Fibroblast of mammary gland (primary cell): ENCODE data around the gene SLC25A21.
"Not testable (repeated sequence)": the region's sequence is repeated elsewhere in the genome, so short reads cannot be mapped to it uniquely, and the experiment has no call there.

Source experiments
- DNase-seq: peaks from one replicate; pipeline ENCODE4 v3.0.0-alpha.2; 2010; ENCODE audit warnings: low read depth
- H3K4me3 ChIP-seq: 2 replicates; pipeline ENCODE4 v1.5.1; 2011; ENCODE audit warnings: low read depth, mild to moderate bottlenecking, low read length, moderate library complexity; ENCODE audit not compliant: control insufficient read depth
- TF ChIP-seq, protein P1 (sequence below): conservative IDR thresholded peaks from 2 replicates; pipeline ENCODE4 v1.5.1; 2011; ENCODE audit warnings: low read depth, low read length, inconsistent platforms; ENCODE audit not compliant: control insufficient read depth, insufficient read depth

SLC25A21 gene

DNA sequence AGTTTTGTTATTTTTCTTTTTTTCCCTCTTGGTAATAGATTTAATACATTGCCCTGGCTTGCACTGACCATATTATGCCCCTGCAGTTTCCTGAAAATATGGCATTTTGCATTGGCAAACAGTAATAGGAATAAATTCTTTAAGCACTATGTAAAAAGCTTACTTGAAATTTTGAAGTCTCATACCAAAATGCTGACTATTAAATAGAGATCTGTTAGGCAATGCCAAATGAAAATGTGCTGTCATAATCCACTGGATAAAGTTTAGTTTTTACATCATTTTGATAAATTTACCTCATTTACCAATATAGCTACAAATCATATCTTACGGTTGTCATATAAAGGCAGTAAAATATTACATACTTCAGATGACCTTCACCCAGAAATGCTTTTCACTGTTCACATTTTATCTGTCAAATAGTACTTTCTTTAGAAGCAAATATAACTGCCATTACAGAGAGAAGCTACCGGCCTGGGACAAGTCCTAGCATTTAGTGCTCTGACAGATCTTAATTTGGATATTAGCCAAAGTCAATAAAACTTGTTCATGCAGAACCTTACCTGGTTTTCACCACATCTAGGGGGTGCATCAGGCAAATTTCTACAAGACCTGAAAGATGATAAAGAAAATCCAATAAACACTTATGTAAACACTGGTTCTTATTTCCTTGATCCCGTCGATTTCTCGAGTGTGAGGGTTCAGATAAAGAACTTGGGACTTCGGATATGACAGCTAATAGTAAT is 297.8 kb downstream of the SLC25A21 start:
- DNase-seq: no peak
- no peak overlapping the region for H3K4me3 ChIP-seq
- TF ChIP-seq, protein P1, sequence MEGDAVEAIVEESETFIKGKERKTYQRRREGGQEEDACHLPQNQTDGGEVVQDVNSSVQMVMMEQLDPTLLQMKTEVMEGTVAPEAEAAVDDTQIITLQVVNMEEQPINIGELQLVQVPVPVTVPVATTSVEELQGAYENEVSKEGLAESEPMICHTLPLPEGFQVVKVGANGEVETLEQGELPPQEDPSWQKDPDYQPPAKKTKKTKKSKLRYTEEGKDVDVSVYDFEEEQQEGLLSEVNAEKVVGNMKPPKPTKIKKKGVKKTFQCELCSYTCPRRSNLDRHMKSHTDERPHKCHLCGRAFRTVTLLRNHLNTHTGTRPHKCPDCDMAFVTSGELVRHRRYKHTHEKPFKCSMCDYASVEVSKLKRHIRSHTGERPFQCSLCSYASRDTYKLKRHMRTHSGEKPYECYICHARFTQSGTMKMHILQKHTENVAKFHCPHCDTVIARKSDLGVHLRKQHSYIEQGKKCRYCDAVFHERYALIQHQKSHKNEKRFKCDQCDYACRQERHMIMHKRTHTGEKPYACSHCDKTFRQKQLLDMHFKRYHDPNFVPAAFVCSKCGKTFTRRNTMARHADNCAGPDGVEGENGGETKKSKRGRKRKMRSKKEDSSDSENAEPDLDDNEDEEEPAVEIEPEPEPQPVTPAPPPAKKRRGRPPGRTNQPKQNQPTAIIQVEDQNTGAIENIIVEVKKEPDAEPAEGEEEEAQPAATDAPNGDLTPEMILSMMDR: no peak

DNA sequence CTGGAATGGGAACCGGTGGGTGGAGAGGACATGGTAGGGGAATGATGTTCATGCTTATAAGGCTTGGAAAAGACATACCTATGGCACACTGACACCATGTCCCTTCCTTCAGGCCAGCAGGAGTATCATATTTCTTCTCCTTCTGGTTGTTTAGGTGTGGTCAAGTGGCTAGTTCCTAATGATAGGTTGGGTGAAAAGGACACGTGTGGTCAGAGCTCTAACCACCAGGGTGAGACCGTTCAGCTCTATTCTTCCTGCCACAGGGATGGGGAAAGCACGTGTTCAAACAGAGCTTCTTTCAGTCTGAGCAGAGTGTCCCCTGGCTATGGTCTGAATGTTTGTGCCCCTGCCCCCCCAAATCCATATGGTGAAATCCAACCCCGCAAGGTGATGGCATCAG is 301.6 kb downstream of the SLC25A21 start:
- no peak for DNase-seq
- no peak overlapping the region for H3K4me3 ChIP-seq
- TF ChIP-seq, protein P1: no peak

DNA sequence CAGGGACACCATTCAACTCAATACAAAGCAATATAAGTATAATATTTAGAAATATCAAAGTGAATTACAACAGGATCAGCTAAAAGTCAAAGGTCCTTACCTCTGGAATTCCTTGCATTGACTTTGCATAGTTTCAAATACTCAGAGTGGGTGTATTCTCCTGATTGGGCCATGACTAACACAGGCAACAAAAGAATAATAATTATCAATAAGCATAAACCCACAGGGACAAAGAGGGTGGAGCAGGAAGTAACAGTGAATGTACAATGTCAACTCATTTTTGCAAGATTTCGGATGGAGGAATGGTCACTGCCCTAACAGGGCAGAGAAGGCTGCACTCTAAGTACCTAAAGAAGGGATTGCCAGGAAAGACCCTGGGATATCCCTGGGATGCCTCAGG is 303.3 kb downstream of the SLC25A21 start:
- TF ChIP-seq, protein P1: no peak

DNA sequence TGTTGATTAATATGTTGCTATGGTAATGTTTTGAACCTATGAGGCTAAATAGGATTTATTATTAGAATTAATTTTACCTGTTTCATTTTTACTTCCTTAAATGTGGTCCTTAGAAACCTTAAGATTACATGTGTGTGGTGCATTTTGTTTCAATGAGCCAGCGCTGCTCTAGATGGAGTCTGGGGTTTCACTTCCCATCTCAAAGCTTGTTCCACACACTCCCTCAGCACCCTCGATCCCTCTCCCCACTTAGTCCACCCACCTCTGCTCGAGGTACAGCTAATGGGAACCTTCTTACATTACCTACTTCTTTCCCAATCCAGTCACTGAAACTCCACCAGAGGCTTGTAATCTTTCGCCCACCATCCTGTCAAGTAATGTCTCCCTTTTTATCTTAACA is 305.5 kb downstream of the SLC25A21 start:
- DNase-seq: no peak
- TF ChIP-seq, protein P1: no peak

More for the DNA sequence above, 303.3 kb downstream of the SLC25A21 start:
- no peak for DNase-seq
- no peak overlapping the region for H3K4me3 ChIP-seq

DNA sequence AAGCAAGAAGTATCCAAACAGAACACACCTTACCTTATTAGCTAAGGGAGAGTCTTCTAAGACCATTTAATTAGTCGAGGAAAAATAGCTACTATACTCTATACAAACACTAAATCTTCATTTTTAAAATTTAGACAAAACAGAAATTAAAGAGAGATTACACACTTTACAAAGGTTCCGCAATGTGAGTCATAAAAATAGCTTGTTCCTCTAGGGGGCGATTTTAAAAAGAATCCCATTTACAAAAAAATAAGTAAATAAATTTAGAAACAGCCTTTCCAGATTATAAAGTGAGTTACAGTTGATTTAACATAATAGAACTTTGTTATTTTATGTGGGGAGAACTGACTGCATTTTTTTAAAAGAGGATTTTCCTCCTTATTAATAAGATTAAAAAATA is 309.1 kb downstream of the SLC25A21 start:
- no peak for DNase-seq
- TF ChIP-seq, protein P1: peak; percentile 11
- H3K4me3 ChIP-seq: no peak overlapping the region

More for the DNA sequence above, 305.5 kb downstream of the SLC25A21 start:
- H3K4me3 ChIP-seq: no peak overlapping the region

DNA sequence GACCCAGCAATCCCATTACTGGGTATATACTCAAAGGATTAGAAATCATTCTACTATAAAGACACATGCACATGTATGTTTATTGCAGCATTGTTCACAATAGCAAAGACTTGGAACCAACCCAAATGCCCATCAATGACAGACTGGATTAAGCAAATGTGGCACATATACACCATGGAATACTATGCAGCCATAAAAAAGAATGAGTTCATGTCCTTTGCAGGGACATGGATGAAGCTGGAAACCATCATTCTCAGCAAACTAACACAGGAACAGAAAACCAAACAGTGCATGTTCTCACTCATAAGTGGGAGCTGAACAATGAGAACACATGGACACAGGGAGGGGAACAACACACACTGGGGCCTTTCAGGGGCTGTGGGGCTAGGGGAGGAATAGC is 310.2 kb downstream of the SLC25A21 start:
- not testable (repeated sequence) for DNase-seq, H3K4me3 ChIP-seq

DNA sequence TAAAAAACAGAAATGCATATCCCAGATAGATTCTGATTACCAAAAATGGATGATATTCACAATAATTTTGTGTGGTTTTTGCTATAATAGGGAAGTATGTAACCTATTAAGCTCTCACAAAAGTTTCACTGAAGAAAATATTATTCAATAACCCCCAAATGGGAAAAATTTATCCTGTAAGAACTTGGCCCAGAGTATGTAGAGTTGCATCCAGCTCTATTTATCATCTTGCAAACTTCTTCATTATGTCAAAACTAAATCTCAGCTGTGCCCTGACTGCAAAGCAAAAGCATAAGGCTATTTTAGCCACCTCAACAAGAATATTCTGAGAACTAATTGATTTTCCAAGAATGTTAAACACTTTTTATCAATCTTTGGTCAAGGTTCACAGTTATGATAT is 311.6 kb downstream of the SLC25A21 start:
- TF ChIP-seq, protein P1: no peak
- DNase-seq: no peak

More for the DNA sequence above, 311.6 kb downstream of the SLC25A21 start:
- no peak overlapping the region for H3K4me3 ChIP-seq
